ENCODE measurements around the gene FOXB2.

GRCh38 chr9:77018969-77019235, 553 bp upstream of the FOXB2 start:
- TF ChIP-seq POLR2A (IDR thresholded peaks at IDR 0.05), result no peak
- no peak for TF ChIP-seq CTCF (IDR thresholded peaks at IDR 0.05)

Measured in body of pancreas (tissue), 4 donors.